NT2/D1 (cell line): Measurements from ENCODE around the gene MSANTD7.

Experiments used
- DNase-seq: peaks from one replicate; pipeline ENCODE4 v3.0.0-alpha.2; 2011; ENCODE audit warnings: low read depth, low spot score
- H3K27me3 ChIP-seq: 2 replicates; pipeline ENCODE4 v1.6.0; 2011; ENCODE audit warnings: mild to moderate bottlenecking; ENCODE audit not compliant: insufficient read length, insufficient read depth
- H3K36me3 ChIP-seq: 2 replicates; pipeline ENCODE4 v1.6.1; 2011; ENCODE audit warnings: mild to moderate bottlenecking, low read length, mixed read lengths; ENCODE audit not compliant: insufficient read depth, insufficient read length
- H3K4me1 ChIP-seq: 2 replicates; pipeline ENCODE4 v1.5.1; 2011; ENCODE audit not compliant: insufficient read depth, insufficient read length
- H3K4me3 ChIP-seq: 2 replicates; pipeline ENCODE4 v1.5.1; 2011; ENCODE audit warnings: low read depth; ENCODE audit not compliant: insufficient read length
- H3K9ac ChIP-seq: 2 replicates; pipeline ENCODE4 v1.6.0; 2011; ENCODE audit warnings: low read depth; ENCODE audit not compliant: insufficient read length
- H3K9me3 ChIP-seq: 2 replicates; pipeline ENCODE4 v1.5.1; 2011; ENCODE audit warnings: mild to moderate bottlenecking, low read length; ENCODE audit not compliant: insufficient read depth
- SUZ12 ChIP-seq: IDR thresholded peaks from 2 replicates; pipeline ENCODE4 v1.6.1; 2011; ENCODE audit not compliant: insufficient read length, insufficient read depth; ENCODE audit errors: extremely low read depth
- YY1 ChIP-seq: IDR thresholded peaks from 2 replicates; pipeline ENCODE4 v1.6.1; 2011; ENCODE audit not compliant: insufficient read length, insufficient read depth
- ZNF274 ChIP-seq: IDR thresholded peaks from 2 replicates; pipeline ENCODE4 v1.6.1; 2011; ENCODE audit warnings: mild to moderate bottlenecking, low read depth, low read length

Gene MSANTD7

GRCh38 chr10:14840178-14840577, 2.1 kb downstream of the MSANTD7 start:
- no peak for TF ChIP-seq SUZ12
- no peak for TF ChIP-seq ZNF274
- no peak for TF ChIP-seq YY1
- no peaks in the 10 kb centered on the region for H3K9me3 ChIP-seq
- H3K4me3 ChIP-seq, result no peak overlapping the region
- peaks cover 56% of the 10 kb centered on the region for H3K36me3 ChIP-seq
- H3K4me1 ChIP-seq, result no peaks in the 10 kb centered on the region
- no peak overlapping the region for H3K9ac ChIP-seq
- H3K27me3 ChIP-seq, result no peaks in the 10 kb centered on the region
- DNase-seq, result no peak

- H3K4me1 ChIP-seq, result no peaks in the 10 kb centered on the region
- TF ChIP-seq SUZ12 (no peak), YY1 (no peak), ZNF274 (no peak)
- H3K36me3 ChIP-seq, result peaks cover 71% of the 10 kb centered on the region
- H3K4me3 ChIP-seq, result no peak overlapping the region
- no peak for DNase-seq
- no peaks in the 10 kb centered on the region for H3K9me3 ChIP-seq
- H3K27me3 ChIP-seq, result no peaks in the 10 kb centered on the region
- no peak overlapping the region for H3K9ac ChIP-seq
These were observed 5.4 kb downstream of the MSANTD7 start for GRCh38 chr10:14843327-14843988.

GRCh38 chr10:14844948-14845347, 6.8 kb downstream of the MSANTD7 start:
- peaks cover 77% of the 10 kb centered on the region for H3K36me3 ChIP-seq
- DNase-seq, result no peak
- no peaks in the 10 kb centered on the region for H3K4me1 ChIP-seq
- no peaks in the 10 kb centered on the region for H3K9me3 ChIP-seq
- no peak overlapping the region for H3K4me3 ChIP-seq
- H3K27me3 ChIP-seq, result no peaks in the 10 kb centered on the region
- no peak overlapping the region for H3K9ac ChIP-seq
- TF ChIP-seq ZNF274 (no peak), SUZ12 (no peak), YY1 (no peak)

- H3K27me3 ChIP-seq, result no peaks in the 10 kb centered on the region
- no peaks in the 10 kb centered on the region for H3K9me3 ChIP-seq
- TF ChIP-seq ZNF274, result no peak
- no peak for TF ChIP-seq YY1
- TF ChIP-seq SUZ12, result no peak
- no peaks in the 10 kb centered on the region for H3K4me1 ChIP-seq
- H3K9ac ChIP-seq, result no peak overlapping the region
- no peak for DNase-seq
- H3K36me3 ChIP-seq, result peaks cover 52% of the 10 kb centered on the region
- no peak overlapping the region for H3K4me3 ChIP-seq
These were observed 14.1 kb downstream of the MSANTD7 start for GRCh38 chr10:14852236-14852635.

GRCh38 chr10:14855453-14855852, 17.3 kb downstream of the MSANTD7 start:
- H3K27me3 ChIP-seq, result no peaks in the 10 kb centered on the region
- peaks cover 48% of the 10 kb centered on the region for H3K36me3 ChIP-seq
- no peak overlapping the region for H3K4me3 ChIP-seq
- H3K9me3 ChIP-seq, result no peaks in the 10 kb centered on the region
- no peaks in the 10 kb centered on the region for H3K4me1 ChIP-seq
- no peak overlapping the region for H3K9ac ChIP-seq
- no peak for TF ChIP-seq YY1
- TF ChIP-seq ZNF274, result no peak
- no peak for TF ChIP-seq SUZ12
- DNase-seq, result no peak

- no peaks in the 10 kb centered on the region for H3K9me3 ChIP-seq
- no peak for TF ChIP-seq ZNF274
- no peak for TF ChIP-seq SUZ12
- no peak for TF ChIP-seq YY1
- no peak overlapping the region for H3K4me3 ChIP-seq
- H3K27me3 ChIP-seq, result no peaks in the 10 kb centered on the region
- DNase-seq, result no peak
- no peak overlapping the region for H3K9ac ChIP-seq
- no peaks in the 10 kb centered on the region for H3K4me1 ChIP-seq
- peaks cover 42% of the 10 kb centered on the region for H3K36me3 ChIP-seq
These were observed 20.3 kb downstream of the MSANTD7 start for GRCh38 chr10:14858338-14858960.

- no peak for TF ChIP-seq SUZ12
- no peak for TF ChIP-seq YY1
- TF ChIP-seq ZNF274, result no peak
- Histone ChIP-seq H3K4me3 (no peak overlapping the region), H3K9ac (no peak overlapping the region), H3K9me3 (no peaks in the 10 kb centered on the region), H3K36me3 (peaks cover 46% of the 10 kb centered on the region), H3K27me3 (no peaks in the 10 kb centered on the region), H3K4me1 (no peaks in the 10 kb centered on the region)
- no peak for DNase-seq
These were observed 20.9 kb downstream of the MSANTD7 start for GRCh38 chr10:14859043-14859442.
